Fibroblast of lung (primary cell): ENCODE measurements around the gene CYP26B1.

Experiments used
- CTCF ChIP-seq, 2 donors: IDR thresholded peaks in 1 of 2; conservative IDR thresholded peaks in 1 of 2; 1 replicate in 1 of 2; 2 replicates in 1 of 2; pipeline ENCODE4 v1.5.1; 2011 to 2012; ENCODE audit warnings: low read length in 2 of 2, control low read depth in 1 of 2, inconsistent platforms in 1 of 2, low read depth in 1 of 2, mild to moderate bottlenecking in 1 of 2
- EZH2 ChIP-seq: IDR thresholded peaks from 2 replicates; pipeline ENCODE4 v1.5.1; 2012; ENCODE audit warnings: low read length, control low read depth, mild to moderate bottlenecking; ENCODE audit errors: missing control alignments

DNA sequence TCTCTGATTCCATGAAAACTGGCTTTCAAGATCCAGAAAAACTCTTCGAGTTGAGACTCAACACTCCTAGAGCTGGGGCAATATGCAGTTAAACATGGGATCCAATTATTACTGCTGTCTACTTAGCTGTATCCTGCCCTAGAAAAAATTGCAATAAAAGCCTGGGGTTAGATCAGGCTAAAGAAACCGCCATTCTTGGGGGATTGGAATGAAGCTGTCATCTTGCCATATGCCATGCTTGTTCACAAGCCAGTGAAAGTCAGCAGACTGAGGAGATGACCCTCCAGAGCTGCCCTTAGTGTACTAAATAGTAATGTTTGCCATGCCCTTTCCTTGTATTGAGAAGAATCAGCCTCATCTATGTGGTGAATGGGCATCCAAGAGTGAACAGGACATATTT is 30.9 kb upstream of the CYP26B1 start:
- TF ChIP-seq CTCF (conservative IDR thresholded peaks at IDR 0.05 in 1 of 2, IDR thresholded peaks at IDR 0.05 in 1 of 2; ENCODE audit: low read depth in 1 of 2, low read length in 2 of 2) (no peak), EZH2 (no peak)
